ENCODE results near the gene OR6S1.
"Not testable (repeated sequence)": the region's sequence is repeated elsewhere in the genome, so short reads cannot be mapped to it uniquely, and the experiment has no call there.

OR6S1 gene

DNA sequence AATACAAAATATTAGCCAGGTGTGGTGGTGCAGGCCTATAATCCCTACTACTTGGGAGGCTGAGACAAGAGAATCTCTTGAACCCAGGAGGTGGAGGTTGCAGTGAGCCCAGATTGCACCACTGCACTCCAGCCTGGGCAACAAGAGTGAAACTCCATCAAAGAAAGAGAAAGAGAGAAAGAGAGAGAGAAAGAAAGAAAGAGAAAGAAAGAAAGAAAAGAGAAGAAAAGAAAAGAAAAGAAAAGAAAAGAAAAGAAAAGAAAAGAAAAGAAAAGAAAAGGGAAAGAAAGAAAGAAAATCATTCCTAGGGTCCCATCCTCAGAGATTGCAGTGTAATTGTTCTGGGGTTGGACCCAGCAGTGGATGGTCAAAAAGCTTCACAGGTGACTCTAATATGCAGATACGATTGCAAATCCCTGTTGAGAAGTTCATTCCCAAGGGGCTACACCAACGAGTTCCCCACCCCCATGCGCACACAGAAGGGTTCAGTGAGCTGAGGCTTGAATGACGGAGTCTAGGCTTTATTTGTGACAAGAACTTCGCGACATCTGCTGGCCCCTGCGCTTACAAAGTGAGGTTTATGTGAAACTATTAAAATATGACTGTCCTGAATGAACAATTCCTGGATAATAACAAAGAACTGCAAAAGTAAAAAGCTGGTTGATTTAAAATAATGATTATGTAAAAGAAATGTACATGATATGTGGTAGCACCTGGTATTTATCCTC is 32.9 kb downstream of the OR6S1 start:
- DNase-seq, result no peak

DNA sequence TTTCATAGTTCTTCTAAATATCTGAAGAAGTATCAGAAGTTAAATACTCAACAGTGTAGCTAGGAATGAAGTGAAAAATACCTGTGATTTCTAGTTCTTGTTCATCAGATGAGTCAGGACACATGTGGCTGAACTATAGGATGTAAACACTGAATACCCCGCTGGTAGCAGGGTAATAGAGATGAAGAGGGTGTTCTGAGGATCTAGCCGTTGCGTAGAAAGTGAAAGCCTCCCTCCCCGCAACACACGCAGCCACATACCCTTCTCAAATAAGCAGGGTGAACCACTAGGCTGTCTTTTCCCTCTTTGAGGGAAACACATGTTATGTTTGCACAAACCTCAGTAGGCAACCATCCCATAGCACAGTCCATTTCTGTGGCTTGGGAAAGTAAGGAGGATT is 33.9 kb downstream of the OR6S1 start:
- no peak for DNase-seq

DNA sequence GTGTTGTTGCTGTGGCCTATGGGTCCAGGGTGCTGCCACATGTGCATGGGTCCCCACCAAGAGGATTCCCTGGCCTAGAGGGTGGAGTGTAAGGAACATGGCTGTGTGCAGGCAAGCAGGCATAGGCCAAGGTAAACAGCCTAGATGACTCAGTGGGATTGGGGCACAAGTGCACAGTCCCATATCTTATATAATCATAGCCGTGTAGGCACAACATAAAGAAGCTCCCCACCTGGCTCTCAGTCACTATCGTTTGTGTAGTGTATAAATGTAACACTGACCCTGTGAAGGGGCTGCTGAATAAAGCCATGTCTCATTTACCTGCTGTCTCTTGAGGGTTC is 34.6 kb downstream of the OR6S1 start:
- DNase-seq, result no peak

DNA sequence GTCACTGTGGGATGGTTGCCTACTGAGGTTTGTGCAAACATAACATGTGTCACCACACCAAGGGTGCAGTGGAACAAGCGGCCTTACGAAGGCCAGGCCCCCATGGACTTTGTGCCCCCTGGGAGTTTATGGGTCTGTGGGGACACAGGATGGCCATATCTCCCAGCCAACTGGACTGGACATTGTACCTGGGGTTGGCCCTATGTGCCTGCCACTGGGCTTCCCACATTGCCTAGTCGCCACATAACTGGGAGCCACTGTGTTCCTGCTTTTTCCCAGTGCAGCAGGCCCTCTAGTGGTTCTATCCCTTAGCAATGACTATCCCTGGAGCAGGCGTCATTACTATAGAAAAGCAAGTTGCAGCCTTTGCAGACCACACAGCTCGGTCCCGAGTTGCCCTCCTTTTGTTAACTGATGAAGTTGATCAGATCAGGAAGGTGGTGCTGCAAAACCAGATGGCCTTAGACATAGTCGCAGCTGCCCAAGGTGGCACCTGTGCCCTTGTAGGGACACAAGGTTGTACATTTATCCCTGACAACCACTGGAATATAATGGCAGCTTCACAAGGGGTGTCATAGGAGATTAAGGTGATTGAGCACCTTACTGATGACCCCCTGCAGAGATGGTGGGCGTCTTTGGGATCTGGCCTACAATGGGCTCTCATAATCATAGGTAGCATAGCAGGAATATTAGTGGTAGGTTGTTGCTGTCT is 35.1 kb downstream of the OR6S1 start:
- peak; percentile 18 for DNase-seq

DNA sequence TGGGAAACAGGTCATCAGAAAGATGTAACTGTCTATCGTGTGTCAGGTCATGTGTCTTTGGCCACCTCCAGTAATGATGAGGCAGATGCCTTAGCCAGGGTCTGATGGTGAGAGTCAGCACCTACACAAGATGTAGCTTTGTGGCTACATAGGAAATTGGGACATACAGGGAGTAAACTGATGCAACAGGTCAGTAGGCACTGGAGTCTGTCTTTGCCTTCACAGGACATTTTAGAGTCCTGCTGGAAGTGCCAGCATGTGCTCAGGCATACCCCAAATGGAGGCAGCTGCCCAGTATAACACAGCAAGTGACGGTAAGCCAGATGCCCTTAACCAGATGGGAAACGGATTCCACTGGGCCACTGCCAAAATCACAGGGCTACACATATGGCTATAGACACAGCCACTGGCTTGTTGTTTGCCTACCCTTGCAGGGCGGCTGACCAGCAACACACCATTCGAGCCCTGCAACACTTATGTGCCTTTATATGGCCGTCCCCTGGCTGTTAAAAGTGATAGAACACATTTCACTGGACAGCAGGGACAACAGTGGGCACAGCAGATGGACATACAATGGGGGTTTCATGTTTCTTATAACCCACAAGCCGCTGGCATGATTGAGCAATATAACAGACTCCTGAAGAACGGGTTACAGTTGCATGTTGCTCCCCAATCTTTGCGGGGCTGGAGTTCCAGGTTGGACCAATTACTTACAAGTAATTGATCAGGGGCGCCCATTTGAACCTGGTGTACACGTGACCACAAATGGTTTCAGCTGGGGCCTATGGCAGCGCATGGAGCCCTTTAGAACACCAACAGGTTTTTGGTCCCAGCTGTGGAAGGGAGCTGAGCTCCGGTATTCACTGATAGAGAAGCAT is 37.4 kb downstream of the OR6S1 start:
- DNase-seq, result no peak

DNA sequence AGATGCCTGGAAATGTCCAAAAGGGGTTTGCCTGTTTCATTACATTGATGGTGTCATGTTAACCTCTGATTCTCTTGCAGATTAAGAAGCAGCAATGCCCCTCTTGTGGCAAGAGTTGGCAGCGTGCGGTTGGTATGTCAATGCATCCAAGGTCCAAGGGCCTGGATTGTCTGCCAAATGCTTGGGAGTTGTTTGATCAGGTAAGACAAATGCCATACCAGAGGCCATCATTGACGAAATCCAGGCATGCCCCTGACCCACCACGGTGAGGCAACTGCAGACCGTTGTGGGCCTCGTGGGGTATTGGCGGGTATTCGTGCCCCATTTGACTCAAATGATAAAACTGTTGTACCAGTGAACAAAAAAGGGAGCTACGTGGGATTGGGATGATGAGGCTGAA is 38.9 kb downstream of the OR6S1 start:
- no peak for DNase-seq

DNA sequence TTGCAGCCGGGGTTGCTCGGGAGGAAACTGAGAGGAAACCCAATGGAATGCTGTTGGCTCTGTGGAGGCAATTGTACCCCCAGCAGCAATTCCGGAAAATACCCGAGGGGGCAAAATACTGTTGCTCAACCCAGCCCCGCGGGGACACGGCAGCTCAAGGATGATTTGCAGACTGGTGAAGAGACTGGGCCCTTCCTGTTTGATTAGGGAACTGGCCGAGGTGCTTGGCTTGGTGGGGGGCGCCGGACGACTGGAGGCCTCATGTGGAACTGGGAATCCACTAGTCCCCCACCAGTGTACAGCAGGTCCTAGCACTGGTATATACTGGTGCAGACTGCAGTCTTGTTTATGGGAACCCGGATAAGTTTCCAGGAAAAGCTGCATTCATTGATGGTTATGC is 40.0 kb downstream of the OR6S1 start:
- DNase-seq, result no peak

DNA sequence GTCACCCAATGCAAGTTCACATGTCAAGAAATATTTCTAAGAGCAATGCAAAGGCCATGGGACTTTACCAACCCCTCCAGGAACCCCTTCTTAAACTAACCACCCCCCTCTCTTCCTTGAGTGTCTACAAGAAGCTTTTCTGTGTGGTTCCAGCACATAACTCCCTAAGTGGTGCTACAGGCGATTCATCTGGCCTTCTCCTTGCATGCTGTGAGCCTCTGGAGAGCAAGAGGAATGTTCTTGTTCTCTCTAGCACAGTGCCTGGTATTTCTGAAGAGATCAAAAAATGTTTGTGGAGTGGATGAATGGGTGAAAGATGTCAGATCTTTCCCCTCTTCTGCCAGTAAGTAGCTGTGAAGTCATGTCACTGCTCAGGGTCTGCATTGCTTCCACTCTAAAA is 44.4 kb downstream of the OR6S1 start:
- DNase-seq, result no peak

DNA sequence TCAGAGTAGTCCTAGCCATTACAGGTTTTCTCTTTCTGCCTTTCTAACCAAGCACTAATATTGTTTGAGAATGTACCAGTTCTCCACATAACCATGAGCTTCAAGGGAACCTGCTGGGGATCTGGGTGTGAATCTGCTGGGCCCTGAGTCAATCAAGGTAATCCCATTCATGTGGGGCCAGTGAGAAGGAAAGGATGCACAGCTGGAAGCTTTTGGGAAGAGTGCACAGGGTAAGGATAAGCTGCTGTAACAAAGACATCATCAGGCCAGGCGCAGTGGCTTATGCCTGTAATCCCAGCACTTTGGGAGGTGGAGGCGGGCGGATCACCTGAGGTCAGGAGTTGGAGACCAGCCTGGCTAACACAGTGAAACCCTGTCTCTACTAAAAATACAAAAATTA is 45.8 kb downstream of the OR6S1 start:
- not testable (repeated sequence) for DNase-seq

DNA sequence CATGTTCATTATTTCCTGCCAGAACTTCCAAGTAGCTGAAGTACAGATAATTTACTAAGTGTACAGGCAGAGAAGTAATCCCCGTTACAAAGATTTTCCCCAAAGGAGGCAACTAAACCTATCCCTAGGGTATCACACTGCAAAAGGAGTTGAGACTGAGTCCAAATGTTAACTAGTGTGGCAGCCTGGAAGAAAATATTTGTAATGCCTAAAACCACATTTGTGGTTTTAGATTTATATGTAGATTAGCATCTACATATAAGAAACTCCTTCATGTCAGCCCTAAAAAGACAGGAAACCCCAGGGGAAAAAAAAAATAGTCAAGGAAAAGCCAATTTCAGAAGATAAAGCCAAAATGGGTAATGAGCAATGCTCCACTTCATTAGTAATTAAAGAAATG is 48.9 kb downstream of the OR6S1 start:
- no peak for DNase-seq

DNA sequence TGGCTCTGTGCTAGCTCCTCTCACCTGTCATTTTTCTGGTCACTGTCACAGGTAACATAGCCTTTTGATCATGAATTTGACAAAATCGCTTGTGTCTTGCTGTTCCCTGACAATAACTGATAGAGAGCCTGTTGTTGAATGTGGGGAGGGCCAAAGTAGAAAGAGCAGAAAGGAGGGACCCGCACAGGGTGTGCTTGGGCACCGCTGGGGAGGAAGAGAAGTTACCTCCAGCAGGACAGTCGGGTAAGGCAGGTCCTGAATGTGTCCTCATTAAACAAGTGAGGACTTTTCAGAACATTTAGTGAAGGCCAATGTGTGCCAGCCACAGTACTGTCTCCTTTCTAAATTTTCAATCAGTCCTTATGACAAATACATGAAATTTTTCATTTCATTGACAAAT is 50.3 kb downstream of the OR6S1 start, which contains the start of gene RNASE12:
RNASE12 (minus strand) TSS at position 142 of the 400 bp plus-strand sequence. CDS start 653 bp downstream, outside the sequence.
- no peak for DNase-seq

Data from NCI-H510A treated with DMSO at 0.1 percent for 48 hours (cell line).